Type B pancreatic cell (in vitro differentiated cells): ENCODE data around the gene HEMK1. TPM values are rescaled to one million over a fixed set of nuclear protein-coding genes. Genes with fewer than 3 reads are reported as not detected.

Experiments
- DNase-seq: peaks from one replicate; pipeline ENCODE4 v3.0.0; 2021; ENCODE audit warnings: mixed read lengths; ENCODE audit not compliant: unreplicated experiment; ENCODE audit errors: extremely low spot score
- H3K27ac Mint-ChIP-seq: 2 replicates; pipeline ENCODE4 v1.8.0; 2021; ENCODE audit warnings: mild to moderate bottlenecking, mixed read lengths
- H3K27me3 Mint-ChIP-seq: 2 replicates; pipeline ENCODE4 v1.8.0; 2021; ENCODE audit warnings: mixed read lengths
- H3K36me3 Mint-ChIP-seq: 2 replicates; pipeline ENCODE4 v1.8.0; 2021; ENCODE audit warnings: mixed read lengths
- H3K4me1 Mint-ChIP-seq: one replicate; pipeline ENCODE4 v1.8.0; 2021; ENCODE audit warnings: mixed read lengths; ENCODE audit not compliant: unreplicated experiment
- H3K4me3 Mint-ChIP-seq: 2 replicates; pipeline ENCODE4 v1.8.0; 2021; ENCODE audit warnings: mild to moderate bottlenecking, mixed read lengths
- H3K9me3 Mint-ChIP-seq: 2 replicates; pipeline ENCODE4 v1.8.0; 2021; ENCODE audit warnings: mixed read lengths
- CTCF ChIP-seq: fragments of 200-600 bp; sonication (generic); conservative IDR thresholded peaks from 2 replicates; pipeline ENCODE4 v1.5.0; 2021; ENCODE audit warnings: antibody characterized with exemption, mild to moderate bottlenecking
- total RNA-seq: library from RNA; stranded (reverse); gene quantifications from 2 replicates; pipeline ENCODE4 v1.2.1, GENCODE V29; 2021; ENCODE audit warnings: low replicate concordance

Gene HEMK1
- total RNA-seq, 1 donor from 2014 or later, result 29.9 TPM

GRCh38 chr3:50573566-50574443 lies 4.5 kb downstream of the HEMK1 start:
- no peak for TF ChIP-seq CTCF
- Mint-ChIP-seq H3K27me3 (no peaks in the 10 kb centered on the region), H3K4me1 (peaks cover 8% of the 10 kb centered on the region), H3K9me3 (no peaks in the 10 kb centered on the region), H3K4me3 (no peak overlapping the region), H3K36me3 (no peaks in the 10 kb centered on the region), H3K27ac (no peak overlapping the region)
- DNase-seq, result no peak

GRCh38 chr3:50574444-50574831 lies 5.1 kb downstream of the HEMK1 start:
- TF ChIP-seq CTCF, result no peak
- Mint-ChIP-seq H3K36me3 (no peaks in the 10 kb centered on the region), H3K27ac (no peak overlapping the region), H3K4me3 (no peak overlapping the region), H3K9me3 (no peaks in the 10 kb centered on the region), H3K27me3 (no peaks in the 10 kb centered on the region), H3K4me1 (peaks cover 8% of the 10 kb centered on the region)
- DNase-seq, result no peak

DNA sequence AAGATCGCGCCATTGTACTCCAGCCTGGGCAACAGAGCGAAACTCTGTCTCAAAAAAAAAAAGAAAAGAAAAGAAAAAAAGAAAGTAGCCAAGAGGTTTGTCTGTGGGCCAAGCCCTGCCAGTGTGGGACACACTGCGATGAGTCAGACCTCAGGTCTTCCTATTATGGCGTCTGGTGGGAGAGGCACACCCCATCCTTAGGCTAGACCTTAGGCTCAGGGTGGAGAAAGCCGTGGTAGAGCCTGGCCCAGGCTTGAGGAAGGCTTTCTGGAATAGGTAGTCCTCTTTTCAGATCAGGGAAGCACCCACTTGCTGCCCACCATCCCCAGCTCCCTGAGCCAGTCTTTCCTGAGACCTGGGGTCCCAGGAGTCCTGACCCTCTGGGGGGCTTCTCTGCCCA lies 6.0 kb downstream of the HEMK1 start:
- Mint-ChIP-seq H3K27me3 (no peaks in the 10 kb centered on the region), H3K9me3 (no peaks in the 10 kb centered on the region), H3K4me1 (peaks cover 4% of the 10 kb centered on the region), H3K4me3 (no peak overlapping the region), H3K36me3 (no peaks in the 10 kb centered on the region), H3K27ac (no peak overlapping the region)
- DNase-seq, result no peak
- TF ChIP-seq CTCF, result no peak

- Mint-ChIP-seq H3K4me3 (no peak overlapping the region), H3K27ac (no peak overlapping the region), H3K36me3 (no peaks in the 10 kb centered on the region), H3K27me3 (no peaks in the 10 kb centered on the region), H3K9me3 (no peaks in the 10 kb centered on the region), H3K4me1 (no peaks in the 10 kb centered on the region)
- no peak for TF ChIP-seq CTCF
- no peak for DNase-seq
Observed at GRCh38 chr3:50577348-50577747, 8.0 kb downstream of the HEMK1 start.

DNA sequence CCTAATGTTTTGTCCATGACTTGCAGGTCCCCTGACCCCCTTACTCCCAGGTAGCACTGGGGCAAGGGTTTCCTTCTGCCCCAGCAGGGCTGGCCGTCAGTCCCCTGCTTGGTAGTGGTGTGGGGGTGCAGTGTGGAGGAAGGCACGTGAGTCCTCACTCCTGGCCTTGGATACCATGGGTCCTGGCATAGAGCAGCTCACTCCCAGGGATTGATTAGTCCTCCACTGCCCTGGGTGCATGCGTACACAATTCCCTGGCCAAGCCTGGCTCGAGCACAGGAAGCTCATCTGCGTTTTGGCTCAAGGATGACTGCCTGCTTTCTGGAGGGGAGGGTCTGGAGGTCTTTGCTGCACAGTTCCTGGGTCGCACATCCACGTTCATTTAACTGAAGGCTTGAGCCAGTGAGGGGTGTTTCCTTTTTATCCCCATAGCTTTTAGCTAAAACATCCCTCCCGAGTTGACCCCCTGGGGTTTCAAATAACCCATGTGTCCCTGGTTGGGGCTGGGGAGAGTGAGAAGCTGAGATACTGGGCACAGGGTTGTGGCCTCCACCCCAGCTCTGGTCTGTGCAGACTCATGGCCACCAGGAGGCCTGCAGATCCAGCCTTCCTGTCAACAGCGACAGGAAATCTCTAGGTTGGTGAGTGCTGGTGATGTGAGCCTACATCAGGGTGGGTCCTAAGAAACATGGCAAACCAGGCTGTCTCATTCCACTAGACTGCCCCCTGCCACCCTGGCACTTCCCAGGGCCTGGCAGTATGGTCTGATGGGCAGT lies 11.5 kb downstream of the HEMK1 start:
- DNase-seq, result no peak
- no peak overlapping the region for H3K27ac Mint-ChIP-seq
- H3K4me1 Mint-ChIP-seq, result no peaks in the 10 kb centered on the region
- H3K36me3 Mint-ChIP-seq, result no peaks in the 10 kb centered on the region
- TF ChIP-seq CTCF, result no peak
- no peaks in the 10 kb centered on the region for H3K27me3 Mint-ChIP-seq
- H3K4me3 Mint-ChIP-seq, result no peak overlapping the region
- H3K9me3 Mint-ChIP-seq, result no peaks in the 10 kb centered on the region
